ENCODE data around the gene EHD2.
"Not testable (repeated sequence)": the region's sequence is repeated elsewhere in the genome, so short reads cannot be mapped to it uniquely, and the experiment has no call there.

Gene EHD2

DNA sequence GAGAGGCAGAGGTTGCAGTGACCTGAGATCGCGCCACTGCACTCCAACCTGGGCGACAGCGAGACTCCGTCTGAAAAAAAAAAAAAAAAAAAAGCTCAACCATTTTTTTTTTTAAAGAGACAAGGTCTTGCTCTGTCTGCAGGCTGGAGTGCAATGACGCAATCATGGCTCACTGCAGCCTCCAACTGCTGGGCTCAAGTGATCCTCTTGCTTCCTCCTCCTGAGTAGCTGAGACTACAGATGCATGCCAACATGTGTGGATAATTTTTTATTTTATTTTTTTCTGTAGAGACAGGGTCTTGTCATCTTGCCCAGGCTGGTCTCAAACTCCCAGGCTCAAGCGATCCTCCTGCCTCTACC is 10.3 kb downstream of the EHD2 start:
- H3K4me3 ChIP-seq (ENCODE audit: low read depth, low read length), result no peak overlapping the region
- no peak for DNase-seq (ENCODE audit: low read depth)

DNA sequence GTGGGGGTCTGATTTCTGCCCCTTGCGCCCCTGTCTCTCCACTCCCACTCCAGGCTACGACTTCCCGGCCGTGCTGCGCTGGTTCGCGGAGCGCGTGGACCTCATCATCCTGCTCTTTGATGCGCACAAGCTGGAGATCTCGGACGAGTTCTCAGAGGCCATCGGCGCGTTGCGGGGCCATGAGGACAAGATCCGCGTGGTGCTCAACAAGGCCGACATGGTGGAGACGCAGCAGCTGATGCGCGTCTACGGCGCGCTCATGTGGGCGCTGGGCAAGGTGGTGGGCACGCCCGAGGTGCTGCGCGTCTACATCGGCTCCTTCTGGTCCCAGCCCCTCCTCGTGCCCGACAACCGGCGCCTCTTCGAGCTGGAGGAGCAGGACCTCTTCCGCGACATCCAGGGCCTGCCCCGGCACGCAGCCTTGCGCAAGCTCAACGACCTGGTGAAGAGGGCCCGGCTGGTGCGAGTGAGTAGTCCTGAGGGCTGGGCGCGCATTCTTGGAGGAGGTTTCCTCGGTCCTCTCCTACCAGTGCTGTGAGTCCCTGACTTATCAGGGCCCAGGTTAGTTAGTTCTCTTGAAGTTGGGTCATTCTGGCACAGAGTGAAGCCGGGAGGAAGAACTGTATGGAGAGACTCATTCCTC is 12.7 kb downstream of the EHD2 start:
- no peak overlapping the region for H3K4me3 ChIP-seq (ENCODE audit: low read depth, low read length)
- DNase-seq (ENCODE audit: low read depth), result no peak
- TF ChIP-seq, protein P1, sequence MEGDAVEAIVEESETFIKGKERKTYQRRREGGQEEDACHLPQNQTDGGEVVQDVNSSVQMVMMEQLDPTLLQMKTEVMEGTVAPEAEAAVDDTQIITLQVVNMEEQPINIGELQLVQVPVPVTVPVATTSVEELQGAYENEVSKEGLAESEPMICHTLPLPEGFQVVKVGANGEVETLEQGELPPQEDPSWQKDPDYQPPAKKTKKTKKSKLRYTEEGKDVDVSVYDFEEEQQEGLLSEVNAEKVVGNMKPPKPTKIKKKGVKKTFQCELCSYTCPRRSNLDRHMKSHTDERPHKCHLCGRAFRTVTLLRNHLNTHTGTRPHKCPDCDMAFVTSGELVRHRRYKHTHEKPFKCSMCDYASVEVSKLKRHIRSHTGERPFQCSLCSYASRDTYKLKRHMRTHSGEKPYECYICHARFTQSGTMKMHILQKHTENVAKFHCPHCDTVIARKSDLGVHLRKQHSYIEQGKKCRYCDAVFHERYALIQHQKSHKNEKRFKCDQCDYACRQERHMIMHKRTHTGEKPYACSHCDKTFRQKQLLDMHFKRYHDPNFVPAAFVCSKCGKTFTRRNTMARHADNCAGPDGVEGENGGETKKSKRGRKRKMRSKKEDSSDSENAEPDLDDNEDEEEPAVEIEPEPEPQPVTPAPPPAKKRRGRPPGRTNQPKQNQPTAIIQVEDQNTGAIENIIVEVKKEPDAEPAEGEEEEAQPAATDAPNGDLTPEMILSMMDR (IDR thresholded peaks at IDR 0.05; ENCODE audit: low read depth, low read length, missing control alignments), result no peak

More for the DNA sequence above, 10.3 kb downstream of the EHD2 start:
- TF ChIP-seq, protein P1 (IDR thresholded peaks at IDR 0.05; ENCODE audit: low read depth, low read length, missing control alignments), result no peak

DNA sequence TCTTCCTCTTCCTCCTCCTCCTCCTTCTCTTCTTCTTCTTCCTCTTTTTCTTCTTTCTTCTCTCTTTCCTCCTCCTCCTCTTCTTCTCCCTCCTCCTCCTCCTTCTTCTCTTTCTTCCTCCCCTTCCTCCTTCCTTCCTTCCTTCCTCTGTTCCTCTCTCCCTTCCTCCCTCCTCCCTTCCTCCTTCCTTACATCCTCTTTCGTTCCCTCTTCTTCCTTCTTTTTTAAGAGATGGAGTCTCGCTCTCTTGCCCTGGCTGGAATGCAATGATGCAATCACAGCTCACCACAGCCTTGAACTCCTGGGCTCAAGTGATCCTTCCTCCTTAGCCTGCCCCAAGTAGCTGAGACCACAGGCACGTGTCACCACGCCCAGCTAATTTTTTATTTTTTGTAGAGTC is 13.2 kb downstream of the EHD2 start:
- no peak for DNase-seq (ENCODE audit: low read depth)

DNA sequence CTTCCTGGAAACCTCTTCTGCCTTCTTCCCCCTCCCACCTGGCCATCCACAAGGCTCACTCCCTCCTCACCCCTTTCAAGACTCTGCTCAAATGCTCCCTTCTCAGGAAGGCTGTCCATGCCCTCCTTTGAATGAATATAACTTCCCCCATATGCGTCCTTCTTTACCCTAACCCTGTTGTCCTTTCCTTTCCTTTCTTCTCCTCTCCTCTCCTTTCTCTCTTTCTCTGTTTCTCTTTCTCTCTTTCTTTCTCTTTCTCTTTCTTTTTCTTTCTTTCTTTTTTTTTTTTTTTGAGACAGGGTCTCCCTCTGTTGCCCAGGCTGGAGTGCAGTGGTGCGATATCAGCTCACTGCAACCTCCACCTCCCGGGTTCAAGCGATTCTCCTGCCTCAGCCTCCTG is 15.1 kb downstream of the EHD2 start:
- not testable (repeated sequence) for DNase-seq (ENCODE audit: low read depth); H3K4me3 ChIP-seq (ENCODE audit: low read depth, low read length)

More for the DNA sequence above, 13.2 kb downstream of the EHD2 start:
- TF ChIP-seq, protein P1 (IDR thresholded peaks at IDR 0.05; ENCODE audit: low read depth, low read length, missing control alignments), result no peak
- no peak overlapping the region for H3K4me3 ChIP-seq (ENCODE audit: low read depth, low read length)

DNA sequence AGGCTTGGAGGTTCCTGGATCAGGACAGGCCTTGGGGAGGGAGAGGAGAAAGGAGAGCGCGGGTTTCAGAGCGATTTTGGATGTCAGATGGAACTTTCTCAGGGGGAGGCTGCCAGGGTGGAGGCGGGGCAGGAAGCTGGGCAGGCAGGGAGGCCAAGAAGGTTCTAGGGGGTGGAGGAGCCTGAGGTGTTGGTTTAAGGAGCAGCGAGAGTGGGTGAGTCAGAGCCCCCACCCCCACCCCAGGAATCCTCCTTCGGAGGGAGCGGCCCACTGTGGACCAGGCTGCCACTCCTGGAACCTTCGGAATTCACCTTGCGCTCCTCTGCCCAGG is 16.2 kb downstream of the EHD2 start:
- H3K4me3 ChIP-seq (ENCODE audit: low read depth, low read length), result no peak overlapping the region
- TF ChIP-seq, protein P1 (IDR thresholded peaks at IDR 0.05; ENCODE audit: low read depth, low read length, missing control alignments), result no peak
- DNase-seq (ENCODE audit: low read depth), result no peak

DNA sequence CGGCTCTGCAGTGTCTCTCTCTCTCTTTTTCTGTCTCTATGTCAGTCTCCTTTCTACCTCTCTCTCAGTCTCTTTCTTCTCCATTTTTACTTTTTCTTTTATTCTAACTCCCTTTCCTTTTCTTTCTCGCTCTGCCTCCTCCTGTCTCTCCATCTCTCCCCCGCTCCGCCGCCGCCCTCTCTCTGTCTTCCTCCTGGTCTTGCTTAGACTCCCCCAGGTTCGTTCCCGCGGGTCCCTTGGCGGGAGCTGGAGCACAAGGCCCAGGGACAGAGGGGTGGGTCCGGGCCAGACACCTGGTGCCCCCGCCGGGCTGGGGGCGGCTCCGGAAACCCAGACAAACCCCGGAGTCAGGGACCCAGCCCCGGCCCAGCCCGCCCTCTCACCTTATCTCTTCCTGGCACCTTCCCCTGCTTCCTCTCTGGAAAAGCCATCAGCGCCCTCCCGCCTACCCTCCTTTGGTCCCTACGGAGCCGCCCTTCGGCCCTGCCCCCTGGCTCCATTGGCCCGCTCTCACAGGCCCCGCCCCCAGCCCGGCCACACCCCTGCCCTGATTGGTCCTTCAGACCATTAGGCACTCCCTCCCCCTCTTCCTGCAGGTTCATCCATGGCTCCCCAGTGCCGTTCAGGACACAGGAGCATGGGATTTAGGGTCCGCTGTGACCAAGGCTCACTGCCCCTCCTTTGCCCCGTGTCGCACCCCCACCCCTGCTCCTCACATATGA is 16.7 kb downstream of the EHD2 start:
- no peak overlapping the region for H3K4me3 ChIP-seq (ENCODE audit: low read depth, low read length)
- DNase-seq (ENCODE audit: low read depth), result no peak
- TF ChIP-seq, protein P1 (IDR thresholded peaks at IDR 0.05; ENCODE audit: low read depth, low read length, missing control alignments), result no peak

DNA sequence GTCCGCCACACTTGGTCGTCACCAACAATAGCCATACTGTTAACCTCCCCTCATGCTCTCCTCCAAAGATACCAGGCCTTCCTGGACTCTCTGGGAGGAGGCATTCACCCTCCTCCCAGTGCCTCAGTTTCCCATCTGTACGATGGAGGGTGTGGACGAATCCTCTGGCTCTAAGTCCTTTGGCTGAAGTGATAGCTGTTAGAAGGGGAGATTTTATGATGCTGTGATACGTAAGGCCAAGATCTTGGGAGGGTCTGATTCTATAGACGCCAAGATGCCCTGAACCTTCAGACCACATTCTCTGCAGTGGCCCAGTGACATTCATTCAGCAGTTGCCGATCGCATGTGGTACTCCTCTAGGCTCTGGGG is 17.3 kb downstream of the EHD2 start:
- H3K4me3 ChIP-seq (ENCODE audit: low read depth, low read length), result no peak overlapping the region
- TF ChIP-seq, protein P1 (IDR thresholded peaks at IDR 0.05; ENCODE audit: low read depth, low read length, missing control alignments), result no peak
- DNase-seq (ENCODE audit: low read depth), result no peak
